ENCODE measurements around the gene GGCT.
A peak's percentile ranks its signal among the peaks of the same experiment; 100 is the strongest.

- TF ChIP-seq CTCF (IDR thresholded peaks at IDR 0.05) (peak; percentile 21 to 52 (median 36)), POLR2A (IDR thresholded peaks at IDR 0.05) (no peak), EP300 (IDR thresholded peaks at IDR 0.05; ENCODE audit: low read depth) (peak; percentile 86)
These were observed 35.3 kb downstream of the GGCT start for GRCh38 chr7:30469303-30469702.
